HFF-Myc (cell line): ENCODE measurements around the gene BMP8A.

ENCODE experiments used
- DNase-seq: peaks from one replicate; pipeline ENCODE4 v3.0.0-alpha.2; 2011; ENCODE audit warnings: low read depth; ENCODE audit errors: extremely low read depth
- H3K4me3 ChIP-seq: replicated peaks from 2 replicates; pipeline ENCODE4 v1.5.1; 2011; ENCODE audit warnings: low read depth, mild to moderate bottlenecking, control low read depth, low read length
- CTCF ChIP-seq: IDR thresholded peaks from 2 replicates; pipeline ENCODE4 v1.5.1; 2012; ENCODE audit warnings: mild to moderate bottlenecking, low read depth, low read length, control low read depth; ENCODE audit errors: missing control alignments

Gene BMP8A

GRCh38 chr1:39540504-39541031, 49.1 kb downstream of the BMP8A start:
- no peak for TF ChIP-seq CTCF
- DNase-seq: no peak
- no peak overlapping the region for H3K4me3 ChIP-seq

- DNase-seq: no peak
- H3K4me3 ChIP-seq: no peak overlapping the region
- no peak for TF ChIP-seq CTCF
These were observed 51.5 kb downstream of the BMP8A start for GRCh38 chr1:39542924-39543323.

- no peak overlapping the region for H3K4me3 ChIP-seq
- TF ChIP-seq CTCF: no peak
- DNase-seq: no peak
These were observed 52.9 kb downstream of the BMP8A start for GRCh38 chr1:39544327-39544726.

GRCh38 chr1:39545531-39545930, 54.1 kb downstream of the BMP8A start:
- no peak for TF ChIP-seq CTCF

GRCh38 chr1:39554277-39554676, 62.8 kb downstream of the BMP8A start:
- no peak for DNase-seq
- TF ChIP-seq CTCF: no peak
- no peak overlapping the region for H3K4me3 ChIP-seq

More at GRCh38 chr1:39545531-39545930, 54.1 kb downstream of the BMP8A start:
- H3K4me3 ChIP-seq: no peak overlapping the region
- no peak for DNase-seq

- DNase-seq: no peak
- no peak for TF ChIP-seq CTCF
- no peak overlapping the region for H3K4me3 ChIP-seq
These were observed 69.8 kb downstream of the BMP8A start for GRCh38 chr1:39561279-39561678.

- H3K4me3 ChIP-seq: no peak overlapping the region
- no peak for TF ChIP-seq CTCF
- no peak for DNase-seq
These were observed 71.5 kb downstream of the BMP8A start for GRCh38 chr1:39562886-39563285.
